ENCODE measurements around the gene ZNF396. TPM values are rescaled to one million over a fixed set of nuclear protein-coding genes. Genes with fewer than 3 reads are reported as not detected.
A peak's percentile ranks its signal among the peaks of the same experiment; 100 is the strongest.

ZNF396 gene
- total RNA-seq, 2 experiments from 2014 or later, result 0.70 to 1.1 TPM

DNA sequence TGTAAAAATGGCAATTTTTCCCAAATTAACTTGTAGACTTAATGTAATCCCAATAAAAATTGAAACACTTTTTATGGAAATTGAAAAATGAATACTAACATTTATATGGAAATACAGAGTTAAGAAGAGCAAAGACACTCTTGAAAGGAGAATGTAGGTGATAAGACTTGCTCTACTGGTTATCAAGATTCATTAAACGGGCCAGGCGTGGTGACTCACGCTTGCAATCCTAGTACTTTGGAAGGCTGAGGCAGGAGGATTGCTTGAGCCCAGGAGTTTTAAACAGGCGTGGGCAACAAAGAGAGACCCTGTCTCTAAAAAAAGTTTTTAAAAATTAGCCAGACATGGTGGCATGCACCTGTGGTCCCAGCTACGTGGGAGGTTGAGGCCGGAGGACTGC, 29.5 kb upstream of the ZNF396 start:
- Mint-ChIP-seq H3K4me3 (no peak overlapping the region), H3K36me3 (no peaks in the 10 kb centered on the region), H3K27me3 (peaks cover 24% of the 10 kb centered on the region), H3K27ac (no peak overlapping the region), H3K4me1 (no peaks in the 10 kb centered on the region), H3K9me3 (ENCODE audit: low read depth) (no peaks in the 10 kb centered on the region)
- DNase-seq (no peak), ATAC-seq (no peak)
- CTCF ChIA-PET, result interaction anchor here (1.5 kb wide), 1 partner anchor 20 kb away, joined by 6 read pairs; no protein-coding TSS in a partner anchor

- H3K9me3 Mint-ChIP-seq (ENCODE audit: low read depth), result no peaks in the 10 kb centered on the region
Observed at GRCh38 chr18:35397976-35398375, 20.8 kb upstream of the ZNF396 start.

DNA sequence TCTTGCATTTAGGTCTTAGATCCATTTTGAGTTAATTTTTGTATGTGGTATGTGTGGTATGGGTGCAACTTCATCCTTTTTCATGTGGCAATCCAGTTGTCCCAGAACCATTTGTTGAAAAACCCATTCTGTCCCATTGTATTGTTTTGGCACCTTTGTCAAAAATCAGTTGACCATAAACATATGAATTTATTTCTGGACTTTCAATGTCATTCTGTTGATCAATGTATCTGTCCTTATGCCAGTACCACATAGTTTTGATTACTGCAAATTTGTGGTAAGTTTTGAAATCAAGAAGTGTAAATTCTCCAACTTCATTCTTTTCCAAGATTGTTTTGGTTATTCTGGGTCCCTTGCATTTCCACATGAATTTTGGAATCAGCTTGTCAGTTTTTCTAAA, 16.6 kb upstream of the ZNF396 start:
- H3K27me3 Mint-ChIP-seq, result peaks cover 29% of the 10 kb centered on the region
- ATAC-seq (no peak), DNase-seq (no peak)
- no peaks in the 10 kb centered on the region for H3K9me3 Mint-ChIP-seq (ENCODE audit: low read depth)
- CTCF ChIA-PET, result interaction anchor here (0.9 kb wide), 1 partner anchor 9 kb away, joined by 3 read pairs; no protein-coding TSS in a partner anchor
- H3K4me1 Mint-ChIP-seq, result no peaks in the 10 kb centered on the region
- H3K27ac Mint-ChIP-seq, result no peak overlapping the region
- no peaks in the 10 kb centered on the region for H3K36me3 Mint-ChIP-seq
- H3K4me3 Mint-ChIP-seq, result no peak overlapping the region

More at GRCh38 chr18:35397976-35398375, 20.8 kb upstream of the ZNF396 start:
- no peaks in the 10 kb centered on the region for H3K36me3 Mint-ChIP-seq
- CTCF ChIA-PET, result interaction anchor here (0.7 to 1.3 kb wide), 2 partner anchors 10 to 11 kb away, joined by 3 to 7 read pairs; no protein-coding TSS in a partner anchor
- H3K27ac Mint-ChIP-seq, result no peak overlapping the region
- no peaks in the 10 kb centered on the region for H3K4me1 Mint-ChIP-seq
- DNase-seq (no peak), ATAC-seq (no peak)
- H3K27me3 Mint-ChIP-seq, result peaks cover 20% of the 10 kb centered on the region
- H3K4me3 Mint-ChIP-seq, result no peak overlapping the region

- DNase-seq, result no peak
- no peak overlapping the region for H3K27ac Mint-ChIP-seq
- H3K9me3 Mint-ChIP-seq (ENCODE audit: low read depth), result no peaks in the 10 kb centered on the region
- H3K27me3 Mint-ChIP-seq, result peaks cover 38% of the 10 kb centered on the region
- CTCF ChIA-PET, result no interaction called here
- H3K4me3 Mint-ChIP-seq, result no peak overlapping the region
- ATAC-seq, result no peak
- no peaks in the 10 kb centered on the region for H3K36me3 Mint-ChIP-seq
- no peaks in the 10 kb centered on the region for H3K4me1 Mint-ChIP-seq
Observed at GRCh38 chr18:35392375-35392774, 15.2 kb upstream of the ZNF396 start.

DNA sequence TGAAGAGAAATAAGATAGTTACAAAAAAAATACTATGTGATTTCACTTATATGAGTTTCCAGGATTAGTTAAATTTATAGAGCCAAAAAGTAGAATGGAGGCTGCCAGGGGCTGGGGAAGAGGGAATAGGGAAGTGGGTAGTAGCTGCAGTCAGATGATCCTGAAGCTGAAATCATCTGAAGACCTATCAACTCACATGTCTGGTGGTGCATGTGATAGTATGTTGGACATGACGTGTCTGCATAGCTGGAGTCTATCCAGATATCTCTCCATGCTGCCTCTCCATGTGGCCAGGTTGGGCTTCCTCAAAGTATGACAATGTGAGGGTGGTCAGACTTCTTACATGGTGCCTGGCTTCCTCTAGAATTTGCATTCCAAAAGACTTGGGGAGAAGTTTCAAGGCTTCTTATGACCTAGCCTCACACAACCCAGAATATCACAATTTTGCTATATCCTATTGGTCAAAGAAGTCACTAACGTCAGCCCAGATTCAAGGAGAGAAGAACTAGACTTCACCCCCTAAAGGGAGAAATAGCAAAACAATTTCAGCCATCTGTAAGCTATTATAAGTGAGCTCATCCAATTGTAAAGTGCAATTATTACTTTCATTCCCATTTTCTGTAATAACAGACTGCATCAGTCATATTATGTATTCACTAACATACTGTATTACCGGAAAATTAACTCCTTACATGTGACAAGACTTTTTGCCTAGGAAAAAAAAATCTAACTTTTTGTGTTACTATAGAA, 14.0 kb upstream of the ZNF396 start:
- no peak for ATAC-seq
- Mint-ChIP-seq H3K36me3 (no peaks in the 10 kb centered on the region), H3K27ac (no peak overlapping the region), H3K4me3 (no peak overlapping the region), H3K4me1 (peaks cover 6% of the 10 kb centered on the region), H3K27me3 (peaks cover 40% of the 10 kb centered on the region), H3K9me3 (ENCODE audit: low read depth) (no peaks in the 10 kb centered on the region)
- CTCF ChIA-PET, result no interaction called here
- DNase-seq, result no peak

DNA sequence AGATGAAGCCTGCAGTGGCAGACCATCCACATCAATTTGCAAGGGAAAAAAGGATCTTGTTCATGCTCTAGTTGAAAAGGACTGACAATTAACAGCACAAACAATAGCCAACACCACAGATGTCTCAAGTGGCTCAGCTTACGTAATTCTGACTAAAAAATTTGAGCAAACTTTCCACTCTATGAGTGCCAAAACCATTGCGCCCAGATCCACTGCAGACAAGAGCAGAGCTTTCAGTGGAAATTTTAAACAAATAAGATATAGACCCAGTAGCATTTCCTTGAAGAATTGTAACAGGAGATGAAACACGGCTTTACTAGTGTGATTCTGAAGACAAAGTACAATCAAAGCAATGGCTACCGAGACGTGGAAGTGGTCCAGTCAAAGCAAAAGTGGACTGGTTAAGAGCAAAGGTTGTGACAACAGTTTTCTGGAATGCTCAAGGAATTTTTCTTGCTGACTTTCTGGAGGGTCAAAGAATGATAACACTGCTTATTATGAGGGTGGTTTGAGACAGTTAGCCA, 12.0 kb upstream of the ZNF396 start:
- peaks cover 6% of the 10 kb centered on the region for H3K4me1 Mint-ChIP-seq
- CTCF ChIA-PET, result no interaction called here
- H3K27ac Mint-ChIP-seq, result no peak overlapping the region
- peaks cover 40% of the 10 kb centered on the region for H3K27me3 Mint-ChIP-seq
- no peak for DNase-seq
- no peak for ATAC-seq
- H3K9me3 Mint-ChIP-seq (ENCODE audit: low read depth), result no peaks in the 10 kb centered on the region
- no peaks in the 10 kb centered on the region for H3K36me3 Mint-ChIP-seq
- no peak overlapping the region for H3K4me3 Mint-ChIP-seq

GRCh38 chr18:35387152-35387571, 10.0 kb upstream of the ZNF396 start:
- Mint-ChIP-seq H3K4me3 (no peak overlapping the region), H3K9me3 (ENCODE audit: low read depth) (no peaks in the 10 kb centered on the region), H3K4me1 (peaks cover 6% of the 10 kb centered on the region), H3K27ac (no peak overlapping the region), H3K36me3 (no peaks in the 10 kb centered on the region), H3K27me3 (peaks cover 39% of the 10 kb centered on the region)
- peak; percentile 36 for ATAC-seq
- DNase-seq, result no peak
- CTCF ChIA-PET, result interaction anchor here (0.6 to 2.1 kb wide), 23 partner anchors 9 to 380 kb away, joined by 3 to 20 read pairs (median 3); partner anchors contain the start of genes MAPRE2, ZNF396 and ZNF397

GRCh38 chr18:35386600-35387100, 9.5 kb upstream of the ZNF396 start:
- no peaks in the 10 kb centered on the region for H3K9me3 Mint-ChIP-seq (ENCODE audit: low read depth)
- no peaks in the 10 kb centered on the region for H3K36me3 Mint-ChIP-seq
- peak; percentile 87 for ATAC-seq
- no peak overlapping the region for H3K27ac Mint-ChIP-seq
- peaks cover 39% of the 10 kb centered on the region for H3K27me3 Mint-ChIP-seq
- peak; percentile 77 for DNase-seq
- CTCF ChIA-PET, result interaction anchor here (0.6 to 2.1 kb wide), 30 partner anchors 9 to 584 kb away, joined by 3 to 20 read pairs (median 3); partner anchors contain the start of genes MAPRE2, ZNF24, ZNF396 and ZNF397
- peaks cover 6% of the 10 kb centered on the region for H3K4me1 Mint-ChIP-seq
- H3K4me3 Mint-ChIP-seq, result no peak overlapping the region

DNA sequence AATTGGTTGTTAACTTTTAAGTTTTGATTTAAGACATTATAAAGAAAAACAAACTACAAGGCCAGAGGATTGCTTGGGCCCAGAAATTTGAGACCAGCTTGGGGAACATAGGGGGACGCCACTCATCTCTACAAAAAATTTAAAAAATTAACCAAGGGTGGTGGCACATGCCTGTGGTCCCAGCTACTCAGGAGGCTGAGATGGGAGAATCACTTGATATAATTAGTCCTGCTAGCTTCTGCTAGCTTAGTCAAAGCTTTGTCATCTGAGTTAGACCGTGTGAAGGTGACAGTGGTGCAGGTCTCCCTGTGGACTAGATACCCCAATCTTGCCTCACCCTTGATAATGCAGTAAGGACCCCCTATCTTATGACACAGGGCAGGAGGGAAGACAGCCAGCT, 6.0 kb upstream of the ZNF396 start:
- no peak for ATAC-seq
- Mint-ChIP-seq H3K27me3 (peaks cover 28% of the 10 kb centered on the region), H3K9me3 (ENCODE audit: low read depth) (no peaks in the 10 kb centered on the region), H3K4me1 (peaks cover 6% of the 10 kb centered on the region), H3K27ac (no peak overlapping the region), H3K4me3 (no peak overlapping the region), H3K36me3 (no peaks in the 10 kb centered on the region)
- CTCF ChIA-PET, result interaction anchor here (1.0 to 1.5 kb wide), 2 partner anchors 151 to 362 kb away, joined by 3 to 4 read pairs; no protein-coding TSS in a partner anchor
- DNase-seq, result no peak

GRCh38 chr18:35379421-35379820, 2.3 kb upstream of the ZNF396 start:
- Mint-ChIP-seq H3K9me3 (ENCODE audit: low read depth) (no peaks in the 10 kb centered on the region), H3K36me3 (no peaks in the 10 kb centered on the region), H3K27me3 (peaks cover 23% of the 10 kb centered on the region), H3K27ac (no peak overlapping the region), H3K4me3 (no peak overlapping the region), H3K4me1 (peaks cover 8% of the 10 kb centered on the region)
- ATAC-seq, result no peak
- CTCF ChIA-PET, result no interaction called here
- no peak for DNase-seq

DNA sequence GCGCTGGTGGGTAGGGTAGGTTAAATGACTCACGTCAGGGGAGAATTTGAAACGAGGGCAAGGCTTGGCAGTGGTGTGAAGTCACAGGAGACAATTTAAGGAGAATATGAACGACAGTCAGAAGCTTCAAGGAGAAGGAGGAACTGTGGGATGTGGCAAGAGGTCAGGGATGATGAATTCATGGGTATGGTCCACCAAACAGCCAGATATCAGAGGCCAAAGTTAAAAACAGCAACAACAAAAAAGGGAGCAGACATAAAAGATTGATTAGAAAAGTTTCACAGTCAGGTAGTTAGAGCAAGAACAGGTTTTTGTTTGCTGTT, 1.4 kb upstream of the ZNF396 start:
- H3K4me1 Mint-ChIP-seq, result peaks cover 8% of the 10 kb centered on the region
- peak overlapping the region; percentile 12 for H3K4me3 Mint-ChIP-seq
- CTCF ChIA-PET, result no interaction called here
- H3K36me3 Mint-ChIP-seq, result no peaks in the 10 kb centered on the region
- DNase-seq (no peak), ATAC-seq (no peak)
- H3K27me3 Mint-ChIP-seq, result peaks cover 18% of the 10 kb centered on the region
- no peak overlapping the region for H3K27ac Mint-ChIP-seq
- no peaks in the 10 kb centered on the region for H3K9me3 Mint-ChIP-seq (ENCODE audit: low read depth)

DNA sequence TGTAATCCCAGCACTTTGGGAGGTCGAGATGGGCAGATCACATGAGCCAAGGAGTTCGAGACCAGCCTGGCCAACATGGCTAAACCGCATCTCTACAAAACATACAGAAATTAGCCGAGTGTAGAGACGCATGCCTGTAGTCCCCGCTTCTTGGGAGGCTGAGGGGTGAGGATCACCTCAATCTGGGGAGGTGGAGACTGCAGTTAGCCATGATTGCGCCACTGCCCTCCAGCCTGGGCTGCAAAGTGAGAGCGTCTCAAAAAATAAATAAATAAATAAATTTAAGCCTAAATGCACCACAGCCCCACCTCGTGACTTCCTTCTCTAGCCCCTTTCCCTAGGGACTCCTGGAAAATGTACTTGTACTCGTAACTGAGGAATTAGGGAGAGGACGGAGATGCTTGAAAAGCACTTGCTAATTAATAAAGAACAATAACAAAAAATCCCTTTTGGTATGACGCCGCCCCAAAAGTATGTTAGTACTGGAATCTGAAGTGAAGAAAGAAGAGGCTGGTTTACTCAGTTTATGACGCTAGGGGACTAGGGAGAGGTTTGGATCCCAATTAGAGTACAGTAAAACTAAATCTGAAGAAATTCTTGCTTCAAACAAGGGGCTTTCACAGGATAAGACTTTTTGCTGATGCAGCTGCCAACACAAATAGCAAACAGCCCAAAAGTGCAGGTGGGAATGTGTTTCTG, 887 bp upstream of the ZNF396 start:
- Mint-ChIP-seq H3K9me3 (ENCODE audit: low read depth) (no peaks in the 10 kb centered on the region), H3K4me1 (peaks cover 8% of the 10 kb centered on the region), H3K4me3 (peak overlapping the region; percentile 64), H3K36me3 (no peaks in the 10 kb centered on the region), H3K27me3 (peaks cover 18% of the 10 kb centered on the region), H3K27ac (no peak overlapping the region)
- DNase-seq (no peak), ATAC-seq (no peak)
- CTCF ChIA-PET, result no interaction called here

DNA sequence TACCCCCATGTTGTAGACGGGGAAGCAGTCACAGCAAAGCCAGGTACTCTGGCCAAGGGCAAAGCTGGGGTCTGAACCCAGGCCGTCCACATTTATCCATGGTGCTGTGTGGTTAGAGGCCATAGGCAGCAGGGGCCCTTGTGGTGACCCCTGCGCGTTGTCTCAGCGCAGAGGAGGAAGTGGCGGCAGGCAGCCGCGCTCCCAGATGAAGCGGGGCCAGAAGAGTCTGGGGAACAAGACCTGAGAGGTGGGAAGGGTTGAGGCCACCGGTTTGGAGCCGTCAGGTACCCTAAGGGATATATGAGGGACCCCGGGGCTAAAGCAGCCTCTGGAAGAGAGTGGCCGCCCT, 770 bp downstream of the ZNF396 start:
- DNase-seq (peak; percentile 56), ATAC-seq (peak; percentile 65)
- Mint-ChIP-seq H3K27me3 (peaks cover 16% of the 10 kb centered on the region), H3K36me3 (no peaks in the 10 kb centered on the region), H3K4me1 (peaks cover 12% of the 10 kb centered on the region), H3K27ac (peak overlapping the region; percentile 60), H3K4me3 (peak overlapping the region; percentile 73), H3K9me3 (ENCODE audit: low read depth) (no peaks in the 10 kb centered on the region)
- CTCF ChIA-PET, result no interaction called here

Data from activated CD8-positive, alpha-beta memory T cell treated with anti-CD3 and anti-CD28 coated beads, Interleukin-2, amount 10 ng/mL, durations not matched to agents 7 days and 5 days (primary cell).